MG63 (cell line): ENCODE measurements around the gene FBXO31. TPM values are rescaled to one million over a fixed set of nuclear protein-coding genes. Genes with fewer than 3 reads are reported as not detected.

ENCODE experiments used
- DNase-seq: peaks from one replicate; pipeline ENCODE4 v3.0.0-alpha.2; 2020
- H3K27me3 ChIP-seq: fragments of 250-450 bp; sonication (Bioruptor Pico); 2 replicates; pipeline ENCODE4 v1.5.1; 2020; ENCODE audit warnings: mild to moderate bottlenecking, moderate library complexity
- H3K36me3 ChIP-seq: fragments of 250-450 bp; sonication (Bioruptor Pico); 2 replicates; pipeline ENCODE4 v1.5.1; 2020; ENCODE audit warnings: mild to moderate bottlenecking, moderate library complexity
- H3K4me3 ChIP-seq: fragments of 250-450 bp; sonication (Bioruptor Pico); 2 replicates; pipeline ENCODE4 v1.5.1; 2020; ENCODE audit warnings: mild to moderate bottlenecking, moderate library complexity
- H3K9me3 ChIP-seq: fragments of 250-450 bp; sonication (Bioruptor Pico); 2 replicates; pipeline ENCODE4 v1.5.1; 2020; ENCODE audit warnings: mild to moderate bottlenecking, moderate library complexity
- total RNA-seq: library from RNA; depleted of rRNA; stranded (reverse); fragments of >200 nt; shearing (Covaris generic); gene quantifications from 2 replicates; pipeline ENCODE4 v1.2.3, GENCODE V29; 2014; ENCODE audit warnings: low replicate concordance

Gene FBXO31
- total RNA-seq, 1 experiment from 2014 or later: 12.6 TPM

DNA sequence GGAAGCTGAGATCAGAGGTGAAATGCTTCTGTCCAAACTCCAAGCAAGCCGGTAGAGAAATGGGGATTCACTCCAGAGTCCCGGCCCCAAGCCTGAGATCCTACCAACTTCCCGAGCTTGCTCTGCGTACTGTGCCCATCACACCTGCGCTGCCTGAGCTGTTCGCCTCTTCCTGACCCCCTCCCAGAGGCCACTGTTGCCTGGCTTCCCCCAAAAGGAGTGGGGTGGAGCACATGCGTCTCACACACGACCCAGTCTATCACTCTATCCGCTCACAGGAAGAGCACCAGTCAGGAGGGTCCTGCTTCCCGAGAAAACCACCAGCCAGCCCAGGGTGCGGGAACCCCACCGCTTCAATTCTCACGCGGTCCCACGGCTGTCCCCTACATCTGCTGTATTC is 52.9 kb downstream of the FBXO31 start:
- no peaks in the 10 kb centered on the region for H3K27me3 ChIP-seq
- H3K4me3 ChIP-seq: no peak overlapping the region
- H3K36me3 ChIP-seq: no peaks in the 10 kb centered on the region
- no peak for DNase-seq
- H3K9me3 ChIP-seq: no peaks in the 10 kb centered on the region

DNA sequence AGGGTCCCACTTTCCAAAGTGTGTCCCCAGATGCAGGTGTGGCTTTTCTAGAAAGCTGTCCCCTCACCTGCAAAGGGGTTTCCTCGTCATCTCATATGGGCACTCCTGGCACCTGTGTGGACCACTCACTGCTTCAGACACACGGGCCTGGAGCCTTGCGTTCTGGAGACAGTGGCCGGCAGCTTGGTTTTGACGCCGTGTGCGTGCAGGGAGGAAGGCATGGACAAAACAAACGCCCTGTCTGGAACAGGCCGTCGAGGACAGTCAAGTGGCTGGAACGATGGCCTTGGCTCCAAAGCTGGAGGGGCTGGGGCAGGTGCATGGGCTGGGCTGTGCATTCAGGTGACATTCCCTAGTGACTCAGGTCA is 53.3 kb downstream of the FBXO31 start:
- Histone ChIP-seq H3K4me3 (no peak overlapping the region), H3K36me3 (no peaks in the 10 kb centered on the region), H3K27me3 (no peaks in the 10 kb centered on the region), H3K9me3 (no peaks in the 10 kb centered on the region)
- no peak for DNase-seq

DNA sequence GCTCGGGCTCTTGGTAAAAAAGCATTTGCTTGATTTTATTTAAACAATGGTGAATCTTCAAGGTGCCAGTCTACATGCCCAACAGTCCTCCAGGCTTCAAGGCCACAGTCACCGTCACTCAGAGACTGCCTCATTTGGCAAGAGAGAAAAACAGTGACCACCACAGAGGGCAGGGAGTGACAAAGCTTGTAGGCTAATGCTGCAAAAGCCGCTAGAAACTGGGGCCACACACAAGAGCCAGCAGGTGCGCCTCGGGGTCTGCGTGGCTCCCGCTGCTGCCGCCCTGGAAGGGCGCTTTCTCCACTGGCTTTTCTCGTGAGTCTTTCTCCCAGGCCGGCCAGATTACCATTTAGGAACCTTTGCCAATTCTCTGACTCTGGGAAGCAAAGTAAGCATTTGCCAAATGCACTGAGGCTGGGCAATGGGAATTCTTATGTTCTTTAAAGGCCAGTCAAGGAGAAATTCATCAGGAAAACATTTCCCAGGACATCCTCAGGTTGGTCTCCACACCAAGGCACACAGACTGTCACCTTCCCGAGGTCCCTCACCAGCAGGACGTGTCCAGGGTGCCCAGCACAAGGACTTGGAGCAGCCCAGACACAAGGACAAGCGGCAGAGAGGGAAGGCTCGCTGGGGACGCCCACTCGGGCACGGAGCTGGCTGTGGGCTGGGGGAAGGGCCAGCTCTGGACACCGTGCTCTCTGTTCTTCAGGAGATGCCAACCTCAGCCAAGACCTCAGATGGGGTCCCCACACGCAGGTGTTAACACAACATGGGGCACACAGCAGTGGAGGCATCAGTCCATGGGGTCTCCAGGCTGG is 53.9 kb downstream of the FBXO31 start:
- H3K9me3 ChIP-seq: no peaks in the 10 kb centered on the region
- no peak overlapping the region for H3K4me3 ChIP-seq
- DNase-seq: no peak
- H3K27me3 ChIP-seq: no peaks in the 10 kb centered on the region
- H3K36me3 ChIP-seq: no peaks in the 10 kb centered on the region

GRCh38 chr16:87328846-87329245 is 54.7 kb downstream of the FBXO31 start:
- no peaks in the 10 kb centered on the region for H3K9me3 ChIP-seq
- H3K36me3 ChIP-seq: no peaks in the 10 kb centered on the region
- H3K27me3 ChIP-seq: no peaks in the 10 kb centered on the region
- no peak for DNase-seq
- H3K4me3 ChIP-seq: no peak overlapping the region

- Histone ChIP-seq H3K36me3 (no peaks in the 10 kb centered on the region), H3K27me3 (no peaks in the 10 kb centered on the region), H3K4me3 (no peak overlapping the region), H3K9me3 (no peaks in the 10 kb centered on the region)
- DNase-seq: no peak
These were observed 55.6 kb downstream of the FBXO31 start for GRCh38 chr16:87327798-87328495.

GRCh38 chr16:87326151-87326571 is 57.4 kb downstream of the FBXO31 start:
- no peaks in the 10 kb centered on the region for H3K36me3 ChIP-seq
- no peaks in the 10 kb centered on the region for H3K27me3 ChIP-seq
- H3K9me3 ChIP-seq: no peaks in the 10 kb centered on the region
- H3K4me3 ChIP-seq: no peak overlapping the region
- DNase-seq: no peak

- Histone ChIP-seq H3K27me3 (no peaks in the 10 kb centered on the region), H3K9me3 (no peaks in the 10 kb centered on the region), H3K36me3 (no peaks in the 10 kb centered on the region), H3K4me3 (no peak overlapping the region)
- peak; percentile 12 for DNase-seq
These were observed 58.1 kb downstream of the FBXO31 start for GRCh38 chr16:87325423-87325858.

GRCh38 chr16:87324411-87325275 is 58.9 kb downstream of the FBXO31 start:
- no peak for DNase-seq
- H3K27me3 ChIP-seq: no peaks in the 10 kb centered on the region
- no peaks in the 10 kb centered on the region for H3K9me3 ChIP-seq
- H3K4me3 ChIP-seq: no peak overlapping the region
- H3K36me3 ChIP-seq: no peaks in the 10 kb centered on the region

GRCh38 chr16:87323727-87324410 is 59.7 kb downstream of the FBXO31 start:
- DNase-seq: no peak
- Histone ChIP-seq H3K9me3 (no peaks in the 10 kb centered on the region), H3K27me3 (no peaks in the 10 kb centered on the region), H3K36me3 (no peaks in the 10 kb centered on the region), H3K4me3 (no peak overlapping the region)

GRCh38 chr16:87322833-87323726 is 60.5 kb downstream of the FBXO31 start:
- DNase-seq: no peak
- no peaks in the 10 kb centered on the region for H3K36me3 ChIP-seq
- H3K9me3 ChIP-seq: no peaks in the 10 kb centered on the region
- H3K4me3 ChIP-seq: no peak overlapping the region
- no peaks in the 10 kb centered on the region for H3K27me3 ChIP-seq

GRCh38 chr16:87322360-87322759 is 61.2 kb downstream of the FBXO31 start:
- H3K4me3 ChIP-seq: no peak overlapping the region

GRCh38 chr16:87321336-87322107 is 62.1 kb downstream of the FBXO31 start:
- Histone ChIP-seq H3K4me3 (no peak overlapping the region), H3K9me3 (no peaks in the 10 kb centered on the region), H3K27me3 (no peaks in the 10 kb centered on the region), H3K36me3 (no peaks in the 10 kb centered on the region)
- no peak for DNase-seq

More at GRCh38 chr16:87322360-87322759, 61.2 kb downstream of the FBXO31 start:
- H3K9me3 ChIP-seq: no peaks in the 10 kb centered on the region
- DNase-seq: no peak
- no peaks in the 10 kb centered on the region for H3K36me3 ChIP-seq
- no peaks in the 10 kb centered on the region for H3K27me3 ChIP-seq

DNA sequence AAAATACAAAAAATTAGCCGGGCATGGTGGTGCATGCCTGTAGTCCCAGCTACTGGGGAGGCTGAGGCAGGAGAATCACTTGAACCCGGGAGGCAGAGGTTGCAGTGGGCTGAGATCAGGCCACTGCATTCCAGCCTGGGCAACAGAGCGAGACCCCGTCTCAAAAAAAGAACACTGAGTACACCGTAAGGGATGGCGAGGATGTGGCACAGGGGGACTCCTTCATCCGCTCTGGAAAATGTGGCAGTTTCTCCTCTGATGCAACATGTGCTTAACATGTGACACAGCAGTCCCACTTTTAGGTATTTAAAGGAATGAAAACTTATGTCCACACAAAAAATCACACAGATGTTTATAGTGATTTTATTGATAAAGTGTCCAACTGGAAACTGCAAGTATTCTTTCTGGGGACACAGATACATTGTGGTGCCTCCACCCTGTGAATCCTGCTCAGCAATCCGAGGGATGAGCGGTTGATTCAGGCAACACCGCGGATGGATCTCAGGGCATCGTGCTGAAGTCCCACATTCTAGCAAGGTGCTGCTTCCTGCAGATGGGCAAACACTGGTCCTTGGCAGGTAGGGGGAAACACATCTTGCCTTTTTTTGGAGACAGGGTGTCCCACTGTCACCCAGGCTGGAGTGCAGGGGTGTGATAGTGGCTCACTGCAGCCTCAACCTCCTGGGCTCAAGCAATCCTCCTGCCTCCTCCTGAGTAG is 62.9 kb downstream of the FBXO31 start:
- Histone ChIP-seq H3K4me3 (no peak overlapping the region), H3K27me3 (no peaks in the 10 kb centered on the region), H3K9me3 (no peaks in the 10 kb centered on the region), H3K36me3 (no peaks in the 10 kb centered on the region)
- no peak for DNase-seq

DNA sequence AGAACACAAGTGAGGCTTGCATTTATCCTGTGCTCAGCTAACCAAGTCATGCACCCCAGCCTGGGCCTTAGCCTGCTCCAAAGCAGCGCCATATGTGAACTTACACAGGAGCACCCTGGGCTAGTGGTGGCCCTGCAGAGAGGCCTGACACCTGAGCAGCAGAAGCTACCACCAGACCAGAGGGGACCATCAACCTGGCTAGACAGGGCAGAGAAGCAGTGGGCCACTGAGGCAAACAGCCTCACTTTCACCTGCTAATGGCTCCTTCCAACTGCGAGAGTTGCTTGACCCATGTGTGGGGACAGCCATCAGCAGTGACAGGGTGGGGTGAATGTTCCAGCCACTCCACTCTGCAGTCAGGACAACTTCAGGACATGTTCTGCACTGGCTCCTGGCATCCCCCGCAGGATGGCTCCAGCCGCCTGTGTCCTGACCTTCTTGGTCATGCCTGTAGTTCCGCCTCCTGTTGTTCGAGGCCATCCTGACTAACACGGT is 63.5 kb downstream of the FBXO31 start:
- Histone ChIP-seq H3K36me3 (no peaks in the 10 kb centered on the region), H3K27me3 (no peaks in the 10 kb centered on the region), H3K4me3 (no peak overlapping the region), H3K9me3 (no peaks in the 10 kb centered on the region)
- DNase-seq: no peak
